ENCODE results near the gene ACKR3. TPM values are rescaled to one million over a fixed set of nuclear protein-coding genes. Genes with fewer than 3 reads are reported as not detected.

Gene ACKR3
- polyA plus RNA-seq, 1 donor from 2014 or later, result 1.7 TPM

GRCh38 chr2:236618370-236618769 is 48.7 kb downstream of the ACKR3 start:
- TF ChIP-seq TAF1 (IDR thresholded peaks at IDR 0.05; ENCODE audit: low read depth) (no peak), EZH2 (IDR thresholded peaks at IDR 0.05; ENCODE audit: borderline replicate concordance, insufficient read depth, low read length, poor library complexity, severe bottlenecking) (no peak), REST (IDR thresholded peaks at IDR 0.05; ENCODE audit: borderline replicate concordance) (no peak), POLR2AphosphoS5 (IDR thresholded peaks at IDR 0.05) (no peak), RAD21 (conservative IDR thresholded peaks at IDR 0.05) (no peak), CTCF (IDR thresholded peaks at IDR 0.05; ENCODE audit: poor library complexity, severe bottlenecking) (no peak), MXI1 (conservative IDR thresholded peaks at IDR 0.05; ENCODE audit: poor library complexity, severe bottlenecking) (no peak), SMC3 (conservative IDR thresholded peaks at IDR 0.05; ENCODE audit: poor library complexity) (no peak), EP300 (conservative IDR thresholded peaks at IDR 0.05; ENCODE audit: poor library complexity, severe bottlenecking) (no peak)
- Histone ChIP-seq H3K27ac (ENCODE audit: low read length) (no peak overlapping the region), H3K79me2 (replicated peaks; ENCODE audit: insufficient read depth, low read length) (no peaks in the 10 kb centered on the region), H3K9me3 (ENCODE audit: low read length) (no peaks in the 10 kb centered on the region), H4K20me1 (ENCODE audit: insufficient read depth) (no peaks in the 10 kb centered on the region), H3K9me2 (ENCODE audit: insufficient read depth, low read length) (no peaks in the 10 kb centered on the region), H3K27me3 (ENCODE audit: insufficient read depth, low read depth, low read length) (no peaks in the 10 kb centered on the region), H3K9ac (ENCODE audit: low read length) (no peak overlapping the region), H2AFZ (ENCODE audit: low read depth, low read length) (no peak overlapping the region), H3K4me3 (ENCODE audit: low read length) (no peak overlapping the region), H3F3A (ENCODE audit: insufficient read depth, low read length, poor library complexity, severe bottlenecking) (no peaks in the 10 kb centered on the region), H3K36me3 (ENCODE audit: insufficient read depth, low read length) (no peaks in the 10 kb centered on the region), H3K4me2 (ENCODE audit: low read length) (no peak overlapping the region)

- Histone ChIP-seq H3K9me3 (ENCODE audit: low read length) (no peaks in the 10 kb centered on the region), H3K4me3 (ENCODE audit: low read length) (no peak overlapping the region), H3K36me3 (ENCODE audit: insufficient read depth, low read length) (no peaks in the 10 kb centered on the region), H3K79me2 (replicated peaks; ENCODE audit: insufficient read depth, low read length) (no peaks in the 10 kb centered on the region), H4K20me1 (ENCODE audit: insufficient read depth) (no peaks in the 10 kb centered on the region), H3K9me2 (ENCODE audit: insufficient read depth, low read length) (no peaks in the 10 kb centered on the region), H3F3A (ENCODE audit: insufficient read depth, low read length, poor library complexity, severe bottlenecking) (no peaks in the 10 kb centered on the region), H3K9ac (ENCODE audit: low read length) (no peak overlapping the region), H3K4me2 (ENCODE audit: low read length) (no peak overlapping the region), H2AFZ (ENCODE audit: low read depth, low read length) (no peak overlapping the region), H3K27ac (ENCODE audit: low read length) (no peak overlapping the region), H3K27me3 (ENCODE audit: insufficient read depth, low read depth, low read length) (no peaks in the 10 kb centered on the region)
- TF ChIP-seq MXI1 (conservative IDR thresholded peaks at IDR 0.05; ENCODE audit: poor library complexity, severe bottlenecking) (no peak), CTCF (IDR thresholded peaks at IDR 0.05; ENCODE audit: poor library complexity, severe bottlenecking) (no peak), EP300 (conservative IDR thresholded peaks at IDR 0.05; ENCODE audit: poor library complexity, severe bottlenecking) (no peak), TAF1 (IDR thresholded peaks at IDR 0.05; ENCODE audit: low read depth) (no peak), EZH2 (IDR thresholded peaks at IDR 0.05; ENCODE audit: borderline replicate concordance, insufficient read depth, low read length, poor library complexity, severe bottlenecking) (no peak)
Measured at GRCh38 chr2:236619910-236620612, 50.4 kb downstream of the ACKR3 start.
